GM12878 (cell line): ENCODE data around the gene IFRD2. TPM values are rescaled to one million over a fixed set of nuclear protein-coding genes. Genes with fewer than 3 reads are reported as not detected.

Source experiments
- ATAC-seq: fragments of 200-7000 bp; cut with Tn5 transposase; 3 replicates; pipeline ENCODE4 v1.9.1; 2020; ENCODE audit warnings: mild to moderate bottlenecking, moderate library complexity
- BruUV-seq: library from RNA; stranded (reverse); fragments of 400-500 nt; replicated peaks from 2 replicates; lab custom pipeline; 2021; lab: Mats Ljungman, UMichigan
- CTCF ChIA-PET: fragments of 300-600 bp; sonication (Branson Sonifier 250); formaldehyde crosslinking; extraction: SDS; loops from one replicate; lab custom pipeline; 2021; ENCODE audit warnings: inconsistent platforms; lab: Yijun Ruan, JAX
- POLR2A ChIA-PET: fragments of 350-600 bp; formaldehyde crosslinking; extraction: SDS; loops from one replicate; lab custom pipeline; 2021; ENCODE audit warnings: inconsistent platforms; lab: Charles Lee
- RAD21 ChIA-PET: fragments of 300-600 bp; sonication (Branson Sonifier 250); formaldehyde crosslinking; loops from one replicate; lab custom pipeline; 2023; ENCODE audit warnings: antibody characterized with exemption; ENCODE audit not compliant: unreplicated experiment; lab: Charles Lee
- SMC1A ChIA-PET: fragments of 300-600 bp; sonication (Branson Sonifier 250); formaldehyde crosslinking; loops from one replicate; lab custom pipeline; 2023; ENCODE audit not compliant: unreplicated experiment, uncharacterized antibody; lab: Charles Lee
- DNase-seq: peaks from one replicate; pipeline ENCODE4 v3.0.0-alpha.2; 2011; ENCODE audit warnings: low read depth, low spot score
- FAIRE-seq: peaks from 3 replicates; lab custom pipeline; 2011; peaks lifted over from hg19 to GRCh38; lab: Jason Lieb, UNC
- H2AFZ ChIP-seq: 2 replicates; pipeline ENCODE4 v1.6.0; 2011; ENCODE audit warnings: low read depth, low read length, control low read depth; ENCODE audit not compliant: control insufficient read depth
- H3K27ac ChIP-seq: 2 replicates; pipeline ENCODE4 v1.5.1; 2011; ENCODE audit warnings: control low read depth; ENCODE audit not compliant: control insufficient read depth, insufficient read depth
- H3K27me3 ChIP-seq, 2 experiments: replicated peaks in 1 of 2; 2 replicates each; pipeline versions ENCODE4 v1.6.0 to v1.6.1; 2011; ENCODE audit warnings: low read length in 1 of 2; ENCODE audit not compliant: control insufficient read depth in 2 of 2, insufficient read depth in 2 of 2
- H3K36me3 ChIP-seq, 2 experiments: 2 replicates each; pipeline ENCODE4 v1.5.1; 2011; ENCODE audit warnings: low read length in 1 of 2; ENCODE audit not compliant: control insufficient read depth in 2 of 2, insufficient read depth in 2 of 2
- H3K4me1 ChIP-seq: 2 replicates; pipeline ENCODE4 v1.6.1; 2011; ENCODE audit warnings: mild to moderate bottlenecking, low read length, moderate library complexity, mixed read lengths; ENCODE audit not compliant: control insufficient read depth, insufficient read depth
- H3K4me2 ChIP-seq: 2 replicates; pipeline ENCODE4 v1.6.0; 2011; ENCODE audit warnings: control low read depth; ENCODE audit not compliant: control insufficient read depth, insufficient read depth
- H3K4me3 ChIP-seq: fragments of 200-600 bp; sonication (generic); 2 replicates; pipeline ENCODE4 v1.5.1; 2016
- H3K79me2 ChIP-seq: 2 replicates; pipeline ENCODE4 v1.6.0; 2011; ENCODE audit warnings: low read length; ENCODE audit not compliant: control insufficient read depth, insufficient read depth
- H3K9ac ChIP-seq: 2 replicates; pipeline ENCODE4 v1.8.0; 2011; ENCODE audit warnings: low read length, control low read depth, mixed read lengths; ENCODE audit not compliant: control insufficient read depth, insufficient read depth
- H3K9me3 ChIP-seq: replicated peaks from 3 replicates; pipeline ENCODE4 v1.5.1; 2011; ENCODE audit warnings: mild to moderate bottlenecking, low read length; ENCODE audit not compliant: control insufficient read depth, insufficient read depth
- H4K20me1 ChIP-seq: 2 replicates; pipeline ENCODE4 v1.6.0; 2011; ENCODE audit not compliant: control insufficient read depth, insufficient read depth
- GABPA ChIP-seq: IDR thresholded peaks from 2 replicates; pipeline ENCODE4 v1.6.1; 2014; ENCODE audit warnings: antibody characterized with exemption, low read depth, mild to moderate bottlenecking, inconsistent platforms
- MEF2B ChIP-seq: fragments of 450-650 bp; IDR thresholded peaks from 2 replicates; pipeline ENCODE4 v1.6.1; 2018; ENCODE audit warnings: mild to moderate bottlenecking, moderate library complexity; ENCODE audit not compliant: partially characterized antibody, poor library complexity, severe bottlenecking
- MYC ChIP-seq: IDR thresholded peaks from 2 replicates; pipeline ENCODE4 v1.6.1; 2011; ENCODE audit warnings: mild to moderate bottlenecking, low read length, moderate library complexity, inconsistent platforms; ENCODE audit not compliant: insufficient read depth, insufficient replicate concordance, insufficient read length, severe bottlenecking
- REST ChIP-seq: IDR thresholded peaks from 2 replicates; pipeline ENCODE4 v1.6.1; 2012; ENCODE audit warnings: mild to moderate bottlenecking, low read depth, low read length
- YBX1 ChIP-seq: fragments of 450-650 bp; IDR thresholded peaks from 2 replicates; pipeline ENCODE4 v1.6.1; 2016; ENCODE audit warnings: antibody characterized with exemption
- WGBS: methylation state at CpG from one replicate; pipeline ENCODE4 v1.1.6; 2016; ENCODE audit warnings: low lambda C conversion rate; ENCODE audit not compliant: insufficient replicate concordance, insufficient coverage; ENCODE audit errors: missing lambda C conversion rate; 5-methylcytosine and 5-hydroxymethylcytosine counted together
- in situ Hi-C: fragments of 300-500 bp; cut with MboI; formaldehyde crosslinking; loops from 9 replicates; pipeline ENCODE4 v1.14.3; 2018; ENCODE audit warnings: mixed read lengths
- intact Hi-C: fragments of 100-400 bp; cut with micrococcal nuclease; formaldehyde crosslinking; loops from one replicate; pipeline ENCODE4 v1.14.2; 2022; ENCODE audit not compliant: unreplicated experiment
- polyA plus RNA-seq, 11 experiments: library from polyadenylated mRNA; depleted of rRNA in 4 of 11; unstranded in 6 of 11; stranded (reverse) in 5 of 11; fragments of >200 nt; fragmentation: Nextera tagmentation in 4 of 11; fragmentation: Illumina TruSeq in 1 of 11; extraction: Ambion mirVana in 4 of 11; extraction: Trizol in 1 of 11; gene quantifications; 1 replicate in 1 of 11; 2 replicates in 10 of 11; pipeline versions ENCODE4 v1.2.1 to v1.2.3, GENCODE V29; 2011 to 2016; ENCODE audit warnings: inconsistent platforms in 2 of 11, missing spikeins in 2 of 11, low read depth in 1 of 11
- total RNA-seq, 4 experiments: library from RNA; depleted of rRNA in 3 of 4; stranded (reverse); fragments of >200 nt in 3 of 4; fragmentation: Illumina TruSeq in 1 of 4; extraction: Trizol in 1 of 4; gene quantifications; 2 replicates each; pipeline versions ENCODE4 v1.2.1 to v1.2.3, GENCODE V29; 2013 to 2021

Gene IFRD2
- total and polyA plus RNA-seq, 10 of the 15 experiments (the other 5 are each of a cell fraction or from before 2014, with no cell fraction given) = 19.1 to 153 (median 80.3) TPM

- FAIRE-seq = no peak
- TF ChIP-seq MEF2B = no peak
- TF ChIP-seq GABPA = no peak
- no peak for TF ChIP-seq YBX1
- TF ChIP-seq MYC = no peak
- no peak for TF ChIP-seq REST
- no peak overlapping the region for H3K4me2 ChIP-seq
- POLR2A ChIA-PET = interaction anchor here (0.6 to 1.6 kb wide), 3 partner anchors 18 to 322 kb away, joined by 3 to 7 read pairs (median 4); partner anchors contain the start of genes HYAL3 and NAA80
- in situ Hi-C loops = no loop called here
- no TSS peak for BruUV-seq
- RAD21 ChIA-PET = interaction anchor here (0.9 kb wide), 1 partner anchor 18 kb away, joined by 3 read pairs; the partner anchor contains the start of genes HYAL3 and NAA80
- peaks cover 22% of the 10 kb centered on the region for H3K4me1 ChIP-seq
- H4K20me1 ChIP-seq = no peaks in the 10 kb centered on the region
- no peak overlapping the region for H2AFZ ChIP-seq
- H3K27ac ChIP-seq = no peak overlapping the region
- SMC1A ChIA-PET = interaction anchor here (0.7 to 1.3 kb wide), 3 partner anchors 18 to 44 kb away, joined by 3 to 4 read pairs (median 3); no protein-coding TSS in a partner anchor
- H3K36me3 ChIP-seq = peaks cover 0 to 2% of the 10 kb centered on the region in 2 experiments; a peak in 1 of 4 replicates
- peaks cover 5% of the 10 kb centered on the region for H3K79me2 ChIP-seq
- H3K9ac ChIP-seq = no peak overlapping the region
- intact Hi-C loops = no loop called here
- ATAC-seq = no peak
- no peaks in the 10 kb centered on the region for H3K27me3 ChIP-seq
- H3K9me3 ChIP-seq = no peaks in the 10 kb centered on the region
- no peak for DNase-seq
- CTCF ChIA-PET = interaction anchor here (0.5 to 1.5 kb wide), 2 partner anchors 11 to 70 kb away, joined by 3 to 4 read pairs; partner anchors contain the start of gene TUSC2
- WGBS = 58% methylated on average over 6 of the region's 6 CpGs
- no peak overlapping the region for H3K4me3 ChIP-seq
Measured at GRCh38 chr3:50317300-50317699, 25.1 kb upstream of the IFRD2 start.
